GM21447 (cell line): ENCODE data around the gene PMVK.
"Not testable (repeated sequence)": the region's sequence is repeated elsewhere in the genome, so short reads cannot be mapped to it uniquely, and the experiment has no call there.

Source experiments
- ATAC-seq: cut with Tn5 transposase; IDR thresholded peaks from one replicate; pipeline ENCODE4 v1.9.1; 2021; ENCODE audit not compliant: unreplicated experiment

The PMVK gene

DNA sequence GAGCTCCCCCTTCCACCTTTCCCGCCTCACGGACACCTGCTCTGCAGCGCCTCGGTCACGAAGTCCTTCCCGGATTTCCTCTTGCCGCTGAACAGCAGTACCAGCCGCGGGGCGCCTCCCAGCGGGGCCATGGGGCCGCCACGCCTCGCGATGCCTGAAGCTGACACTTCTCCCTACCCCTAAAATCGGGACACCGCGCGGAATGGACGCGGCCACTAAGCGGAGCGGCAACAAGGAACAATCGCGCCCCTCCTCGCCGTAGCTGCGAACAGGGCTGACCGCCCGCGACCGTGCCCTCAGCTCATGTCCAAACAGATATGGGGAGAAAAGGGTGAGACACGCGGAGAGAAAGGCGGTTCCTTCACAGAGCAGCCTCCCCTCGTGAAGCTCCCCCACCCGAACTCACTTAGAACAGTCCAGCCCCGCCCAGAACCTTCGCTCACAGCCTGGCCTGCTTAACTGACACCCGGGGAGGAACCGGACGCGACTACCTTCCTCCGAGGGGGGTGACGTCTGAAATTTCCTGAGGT is at the start of gene PMVK:
PMVK (minus strand) TSS at position 165 of the 530 bp plus-strand sequence; CDS start at position 131, 34 bp downstream.
- peak; percentile 62 for ATAC-seq

DNA sequence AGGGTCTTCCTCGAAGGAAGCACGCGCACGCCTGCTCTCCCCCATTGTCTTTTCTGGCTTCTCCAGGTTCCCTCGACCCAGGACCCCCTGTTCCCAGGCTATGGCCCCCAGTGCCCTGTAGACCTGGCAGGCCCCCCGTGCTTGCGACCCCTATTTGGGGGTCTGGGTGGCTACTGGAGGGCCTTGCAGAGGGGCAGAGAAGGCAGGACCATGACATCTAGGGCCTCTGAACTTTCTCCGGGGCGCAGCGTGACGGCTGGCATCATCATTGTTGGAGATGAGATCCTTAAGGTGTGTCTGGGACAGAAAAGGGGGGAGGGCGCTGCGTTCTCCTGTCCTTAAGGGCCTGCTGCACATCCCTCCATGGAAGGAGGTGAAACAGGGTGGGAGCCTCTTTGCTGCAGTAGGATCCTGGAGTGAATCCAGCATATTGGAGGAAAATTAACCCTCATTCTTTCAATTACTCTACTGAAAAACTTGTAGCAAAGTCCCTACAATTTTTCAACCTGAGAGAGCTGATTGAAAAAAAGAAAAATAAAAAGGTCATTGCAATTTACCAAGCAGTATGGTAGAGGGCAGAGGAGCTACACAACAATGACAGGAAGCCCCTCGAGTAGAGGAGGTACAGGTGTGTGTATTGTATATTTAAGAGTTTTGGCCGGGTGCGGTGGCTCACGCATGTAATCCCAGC is 47.4 kb upstream of the PMVK start:
- no peak for ATAC-seq

DNA sequence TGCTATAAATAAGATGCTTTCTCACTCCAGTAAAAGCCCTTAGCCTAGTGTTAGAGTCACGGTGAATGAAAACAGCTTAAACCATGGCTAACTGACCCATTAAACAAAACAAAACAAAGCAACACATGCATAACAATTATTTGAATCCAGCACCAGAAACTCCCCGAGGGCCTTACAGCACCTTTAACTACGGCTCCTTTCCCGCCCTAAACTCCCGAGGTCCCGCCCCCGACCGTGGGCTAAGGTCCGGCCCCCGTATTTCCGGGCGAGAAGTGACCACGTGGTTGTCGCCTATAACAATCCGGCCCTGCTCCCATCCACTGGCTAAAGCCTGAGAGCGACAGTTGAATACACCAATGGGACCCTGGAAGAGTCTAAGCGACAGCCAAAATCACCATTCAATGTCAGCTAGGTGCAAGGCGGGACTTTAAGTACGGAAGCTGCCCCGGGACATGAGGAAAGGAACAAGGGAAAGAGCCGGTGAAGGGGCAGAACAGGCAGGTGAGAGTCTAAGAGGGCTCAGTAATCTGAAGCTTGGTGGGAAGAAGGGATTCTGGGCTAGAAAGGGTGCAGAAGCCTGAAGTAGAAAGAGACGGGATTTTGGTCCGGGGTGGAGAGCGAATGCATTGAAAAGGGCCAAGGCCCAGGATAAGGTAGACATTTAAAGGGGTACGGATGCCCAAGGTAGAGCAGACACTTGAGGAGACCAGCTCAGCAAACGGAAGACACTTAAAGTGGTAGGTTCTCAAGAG is 46.6 kb upstream of the PMVK start, which contains the start of gene FLAD1:
FLAD1 (plus strand) TSS at position 448 of the 752 bp plus-strand sequence. CDS start 351 bp downstream, outside the sequence.
- ATAC-seq = peak; percentile 97

DNA sequence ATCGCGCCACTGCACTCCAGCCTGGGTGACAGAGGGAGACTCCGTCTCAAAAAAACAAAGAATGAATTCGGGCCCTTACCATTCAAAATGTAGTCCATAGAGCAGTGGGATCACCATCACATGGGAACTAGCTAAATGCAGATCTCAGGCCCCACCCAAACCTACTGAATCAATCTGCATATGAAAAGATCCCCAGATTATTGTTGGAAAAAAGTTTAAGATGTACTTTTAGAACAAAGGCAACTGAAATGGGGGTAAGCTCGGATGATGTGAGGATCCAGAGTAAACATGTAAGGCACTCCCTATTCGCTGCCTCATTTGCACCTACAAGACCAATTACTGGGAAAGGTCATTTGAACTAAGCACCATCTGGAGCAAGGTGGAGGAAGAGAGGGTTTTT is 45.8 kb upstream of the PMVK start:
- no peak for ATAC-seq

DNA sequence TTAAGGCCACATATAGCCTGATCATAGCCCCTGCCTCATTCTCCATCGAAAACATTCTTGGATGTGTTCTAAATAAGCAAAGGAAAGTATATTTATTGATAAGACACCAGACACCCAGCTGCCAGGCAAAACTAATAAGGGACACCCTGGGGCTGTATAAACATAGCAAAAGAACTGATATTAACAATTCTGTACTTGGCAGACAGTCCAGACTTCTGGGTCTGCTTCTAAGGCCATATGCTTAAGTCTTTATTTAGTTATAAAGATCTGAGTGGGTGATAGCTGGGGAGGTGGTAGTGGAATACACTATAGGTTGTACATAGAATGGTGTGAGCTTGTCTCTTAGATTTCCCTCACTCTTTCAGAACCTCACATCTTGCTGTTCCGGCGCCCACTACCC is 41.8 kb upstream of the PMVK start:
- ATAC-seq = no peak

DNA sequence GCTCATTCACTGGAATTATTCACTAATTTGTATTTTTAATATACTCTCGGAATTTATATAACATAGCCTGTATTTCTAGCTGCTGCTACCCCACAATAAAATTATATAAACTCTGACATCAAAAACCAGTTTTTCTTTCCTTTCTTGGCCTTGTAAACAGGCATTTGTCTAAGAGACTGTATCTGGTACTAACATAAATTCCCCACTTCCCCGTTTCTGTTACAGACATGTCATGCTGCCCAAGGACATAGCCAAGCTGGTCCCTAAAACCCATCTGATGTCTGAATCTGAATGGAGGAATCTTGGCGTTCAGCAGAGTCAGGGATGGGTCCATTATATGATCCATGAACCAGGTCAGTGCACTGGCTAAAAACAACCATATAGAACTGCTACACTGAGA is 41.2 kb upstream of the PMVK start:
- not testable (repeated sequence) for ATAC-seq

DNA sequence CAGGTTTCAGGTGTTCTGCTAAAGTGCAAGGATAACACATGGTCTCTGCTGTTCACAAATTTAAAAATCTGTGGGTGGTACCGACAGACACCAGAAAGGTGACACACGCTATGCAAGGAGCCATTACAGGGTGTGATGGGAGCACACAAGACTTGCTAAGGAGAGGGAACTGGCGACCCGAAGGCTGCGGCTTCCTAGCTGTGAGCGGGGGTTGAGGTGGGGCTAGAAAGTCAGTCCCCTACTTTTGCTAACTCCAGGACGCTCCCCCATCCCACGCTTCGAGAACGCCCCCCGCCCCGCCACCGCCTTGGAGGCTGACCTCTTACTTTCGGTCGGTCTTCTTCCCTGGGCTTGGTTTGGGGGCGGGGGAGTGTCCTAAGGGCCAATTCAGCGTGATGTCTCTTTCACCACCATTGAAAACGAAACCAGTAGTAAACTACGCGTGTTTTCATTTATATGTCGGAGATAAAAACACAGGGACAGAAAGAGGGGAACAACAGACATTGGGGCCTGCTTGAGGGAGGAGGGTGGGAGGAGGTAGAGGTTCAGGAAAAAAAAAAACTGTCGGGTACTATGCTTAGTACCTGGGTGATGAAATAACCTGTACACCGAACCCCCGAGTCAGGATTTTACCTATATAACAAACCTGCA is 39.0 kb upstream of the PMVK start:
- ATAC-seq = no peak

DNA sequence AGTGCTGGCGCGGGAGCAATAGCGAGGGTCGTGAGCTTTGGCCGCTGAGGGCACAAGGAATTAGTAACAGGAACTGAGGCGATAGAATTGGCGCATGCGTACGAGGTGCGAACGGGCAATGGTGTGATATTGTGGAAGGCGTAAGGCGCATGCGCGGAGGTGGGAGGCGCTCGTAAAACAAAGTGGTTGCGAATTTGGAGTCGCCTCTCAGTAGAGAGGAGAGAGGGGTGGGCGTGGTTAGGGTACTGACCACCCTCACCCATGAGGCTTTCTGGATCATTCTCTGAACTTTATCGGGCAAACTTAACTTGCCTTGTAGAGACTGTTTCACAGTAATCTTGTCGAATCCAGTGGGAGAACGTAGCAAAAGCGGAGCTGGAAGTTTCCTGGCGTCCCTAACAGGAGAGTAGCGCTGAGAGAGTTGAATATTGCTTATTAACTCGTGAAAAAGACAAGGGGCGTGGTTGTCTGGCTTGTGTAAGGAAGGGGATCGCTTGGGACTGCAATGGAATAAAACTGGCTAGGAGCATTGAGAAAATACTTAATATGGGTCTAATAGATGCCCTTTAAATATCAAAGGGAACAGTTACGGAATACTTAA is 38.4 kb upstream of the PMVK start:
- ATAC-seq = peak; percentile 47

DNA sequence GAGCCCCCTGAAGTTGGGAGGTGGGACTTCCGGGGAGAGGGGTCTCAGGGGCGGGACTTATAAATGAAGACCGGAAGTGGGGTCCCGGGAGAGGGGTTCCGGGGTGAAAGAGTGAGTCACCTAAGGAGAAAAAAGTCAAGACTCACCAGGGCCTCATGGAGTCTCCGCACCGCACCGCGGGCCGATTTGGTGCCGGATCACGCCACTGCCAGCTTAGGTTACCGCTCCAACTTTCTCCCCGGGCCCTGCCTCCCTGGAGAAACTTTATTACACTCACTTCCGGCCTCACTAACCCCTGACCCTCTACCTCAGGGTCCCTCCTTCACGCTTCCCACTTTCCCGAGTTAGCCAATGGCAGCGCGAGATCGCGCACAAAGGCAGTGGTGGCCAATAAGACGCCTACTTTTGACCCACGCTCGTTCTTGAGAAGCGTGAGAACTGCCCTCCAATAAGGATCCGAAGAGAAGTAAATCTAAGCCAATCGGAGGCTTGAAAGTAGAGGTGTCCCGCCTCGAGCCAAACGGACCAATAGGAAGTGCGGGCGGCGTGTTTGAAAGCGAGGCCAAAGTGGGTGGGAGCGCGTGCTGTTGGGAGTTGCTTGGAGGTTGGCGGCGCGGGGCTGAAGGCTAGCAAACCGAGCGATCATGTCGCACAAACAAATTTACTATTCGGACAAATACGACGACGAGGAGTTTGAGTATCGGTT is 37.7 kb upstream of the PMVK start, which contains the start of gene CKS1B:
CKS1B (plus strand) TSS at position 580 of the 706 bp plus-strand sequence; CDS start at position 645, 65 bp downstream.
- peak; percentile 70 for ATAC-seq

DNA sequence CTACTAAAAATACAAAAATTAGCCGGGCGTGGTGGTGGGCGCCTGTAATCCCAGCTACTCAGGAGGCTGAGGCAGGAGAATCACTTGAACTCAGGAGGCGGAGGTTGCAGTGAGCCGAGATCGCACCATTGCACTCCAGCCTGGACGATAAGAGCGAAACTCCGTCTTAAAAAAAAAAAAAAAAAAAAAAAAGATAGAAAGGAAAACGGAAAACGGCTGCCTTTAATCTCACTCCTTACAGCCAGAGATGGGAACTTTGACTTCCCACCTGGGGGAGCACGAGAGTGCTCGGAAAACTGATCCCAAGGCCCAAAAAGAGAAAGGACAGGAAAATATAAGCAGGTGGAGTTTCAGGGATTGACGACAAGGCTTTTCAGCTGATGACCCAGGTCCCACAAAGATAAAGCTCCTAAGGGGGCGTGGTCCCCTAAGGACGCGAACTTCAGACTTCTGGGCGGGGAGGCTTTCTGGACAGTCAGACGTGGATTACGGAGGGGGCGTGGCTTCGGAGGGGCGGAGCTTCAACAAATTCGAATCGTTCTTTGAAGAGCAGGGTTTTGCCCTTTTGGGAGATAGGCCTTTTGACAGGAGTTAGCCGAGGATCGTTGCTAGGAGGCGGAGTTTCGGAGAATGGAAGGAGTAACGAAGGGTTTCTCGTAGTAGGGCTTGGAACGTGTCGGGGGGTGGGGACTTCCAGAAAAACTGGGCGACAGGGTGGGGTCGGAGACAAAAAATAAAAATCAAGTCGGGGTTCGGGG is 37.0 kb upstream of the PMVK start:
- no peak for ATAC-seq

DNA sequence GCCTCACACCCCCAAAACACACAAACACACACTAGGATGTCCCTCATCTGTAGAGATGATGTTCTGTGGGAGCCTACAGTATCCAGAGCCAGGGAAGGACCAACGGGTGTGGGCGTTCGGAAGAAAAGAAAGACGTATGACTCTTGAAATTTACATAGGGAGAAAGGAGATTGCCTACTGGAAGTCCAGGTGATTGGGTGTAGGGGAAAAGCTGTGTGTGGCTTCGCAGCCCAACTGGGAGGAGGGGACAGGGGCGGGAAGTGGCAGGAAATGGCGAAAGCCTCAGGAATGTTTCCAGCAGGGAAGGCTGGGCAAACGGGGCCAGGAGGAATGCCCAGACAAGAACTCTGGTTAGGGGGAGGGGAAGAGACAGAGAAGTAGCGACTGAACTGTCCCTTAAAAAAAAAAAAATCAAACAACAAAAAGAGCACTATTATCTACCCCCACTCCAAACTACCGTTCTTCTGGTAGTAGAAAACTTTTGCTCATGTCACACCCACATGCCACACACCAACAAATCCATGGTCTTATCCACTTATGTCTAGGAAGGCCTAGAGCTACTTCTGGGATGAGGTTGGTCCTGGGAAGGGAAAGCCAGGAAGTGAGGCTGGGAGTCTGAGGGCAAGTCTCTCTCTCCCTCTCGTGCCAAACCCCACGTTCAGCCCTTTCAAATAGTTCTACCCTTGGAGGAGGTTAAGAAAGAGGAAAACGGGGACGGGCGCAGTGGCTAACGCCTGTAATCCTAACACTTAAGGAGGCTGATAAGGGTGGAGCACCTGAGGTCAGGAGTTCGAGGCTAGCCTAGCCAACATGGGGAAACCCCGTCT is 36.2 kb upstream of the PMVK start:
- ATAC-seq = no peak

DNA sequence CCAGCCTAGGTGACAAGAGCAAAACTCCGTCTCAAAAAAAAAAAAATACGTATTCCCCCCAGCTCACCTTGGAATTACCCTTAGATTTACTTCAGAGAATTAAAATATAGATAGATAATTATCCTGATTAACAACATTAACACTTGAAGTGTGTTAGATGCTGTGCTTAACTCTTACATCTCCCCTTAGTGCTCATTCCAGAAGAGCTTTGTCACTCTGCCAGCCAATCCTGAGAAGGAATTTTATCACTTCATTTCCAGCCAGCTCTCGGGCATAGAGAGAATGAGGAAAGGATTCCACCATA is 35.6 kb upstream of the PMVK start:
- no peak for ATAC-seq

DNA sequence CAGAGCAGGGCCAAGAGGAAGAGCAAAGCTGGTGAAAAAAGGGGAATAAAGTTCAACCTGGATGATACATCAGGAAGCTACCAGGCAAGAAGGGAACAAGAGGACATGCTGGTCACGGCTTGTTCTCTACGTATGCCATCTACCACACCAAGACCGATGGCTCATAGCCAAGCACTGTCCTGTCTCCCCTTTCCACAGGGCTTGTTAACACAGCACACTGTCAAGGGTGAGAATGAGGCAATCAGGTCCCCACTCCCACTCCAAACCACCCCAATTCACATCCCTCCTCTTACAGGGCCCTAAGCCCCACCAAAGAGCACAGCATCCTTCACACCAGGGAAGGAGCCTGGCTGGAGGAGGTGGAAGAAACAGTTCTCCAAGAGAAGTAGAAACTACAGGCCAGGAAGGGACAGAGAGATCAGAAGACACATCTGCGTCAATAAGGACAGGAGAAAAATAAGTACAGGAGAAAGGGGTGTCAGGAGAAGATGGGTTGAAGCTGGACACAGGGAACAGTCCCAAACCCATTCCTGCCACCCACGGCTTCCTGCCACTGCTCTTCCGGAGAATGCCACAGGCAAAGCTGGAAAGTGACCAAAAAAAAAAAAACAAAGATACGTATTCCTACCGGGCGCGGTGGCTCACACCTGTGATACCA is 35.0 kb upstream of the PMVK start:
- ATAC-seq = no peak

DNA sequence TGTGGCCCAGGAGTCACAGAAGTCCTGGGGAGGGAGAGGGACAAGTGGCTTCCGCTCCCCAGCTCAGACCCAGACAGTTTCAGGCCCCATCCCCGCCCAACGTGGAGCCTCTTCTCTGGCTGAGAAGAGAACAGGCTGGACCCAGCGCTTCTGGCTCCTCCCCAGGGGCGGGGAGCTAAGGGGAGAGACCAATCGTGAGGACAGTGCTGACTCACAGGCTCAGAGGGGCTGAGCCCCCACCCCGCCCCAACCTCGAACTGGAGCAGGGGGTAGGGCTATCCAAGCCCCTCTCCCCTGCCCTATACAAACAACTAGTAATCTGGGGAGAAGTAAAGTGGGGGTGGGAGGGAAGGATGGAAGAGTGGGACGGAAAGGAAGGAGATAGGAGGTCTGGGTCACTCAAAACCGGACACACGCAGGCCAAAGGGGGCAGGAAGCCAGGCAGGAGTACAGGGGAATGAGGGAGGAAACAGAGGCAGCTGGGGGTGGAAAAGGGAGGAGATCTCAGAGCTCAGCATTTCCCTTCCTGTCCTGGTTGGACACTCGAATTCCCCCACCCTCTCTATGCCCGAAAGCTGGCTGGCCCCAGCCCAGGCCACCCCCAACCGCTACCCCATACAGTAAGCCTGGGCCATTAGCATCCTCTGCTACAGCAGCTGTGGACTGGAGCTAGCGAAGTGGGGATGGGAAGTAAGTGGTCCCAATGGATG is 34.3 kb upstream of the PMVK start, which contains the start of gene SHC1:
SHC1 (minus strand) TSS at position 117 of the 710 bp plus-strand sequence. CDS start 221 bp downstream, outside the sequence.
- no peak for ATAC-seq

DNA sequence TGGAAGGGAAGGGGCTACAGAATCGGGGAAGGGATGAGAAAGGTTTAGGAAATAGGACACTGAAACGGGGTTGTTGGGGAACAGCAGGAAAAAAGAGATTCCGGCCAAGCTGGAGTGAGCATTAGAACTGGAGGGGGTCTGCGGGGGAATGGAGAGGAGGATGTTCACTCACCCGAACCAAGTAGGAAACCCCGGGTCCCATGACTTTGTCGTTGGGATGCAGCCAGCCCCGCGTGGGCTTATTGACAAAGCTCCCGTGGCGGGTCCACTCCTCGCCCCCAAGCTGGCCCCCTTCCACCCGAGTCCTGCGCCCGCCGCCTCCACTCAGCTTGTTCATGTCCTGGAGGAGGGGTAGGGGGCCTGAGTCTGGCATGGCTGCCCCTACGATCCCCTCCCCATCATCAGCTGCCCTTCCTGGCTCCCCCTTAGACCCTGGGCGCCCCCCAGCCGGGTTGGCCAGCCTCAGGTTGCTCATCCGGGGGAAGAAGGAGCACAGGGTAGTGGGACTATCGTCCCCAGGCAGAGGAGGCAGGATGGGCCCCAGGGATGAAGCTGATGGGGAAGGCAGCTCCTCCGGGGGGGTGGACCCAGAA is 33.4 kb upstream of the PMVK start:
- no peak for ATAC-seq

DNA sequence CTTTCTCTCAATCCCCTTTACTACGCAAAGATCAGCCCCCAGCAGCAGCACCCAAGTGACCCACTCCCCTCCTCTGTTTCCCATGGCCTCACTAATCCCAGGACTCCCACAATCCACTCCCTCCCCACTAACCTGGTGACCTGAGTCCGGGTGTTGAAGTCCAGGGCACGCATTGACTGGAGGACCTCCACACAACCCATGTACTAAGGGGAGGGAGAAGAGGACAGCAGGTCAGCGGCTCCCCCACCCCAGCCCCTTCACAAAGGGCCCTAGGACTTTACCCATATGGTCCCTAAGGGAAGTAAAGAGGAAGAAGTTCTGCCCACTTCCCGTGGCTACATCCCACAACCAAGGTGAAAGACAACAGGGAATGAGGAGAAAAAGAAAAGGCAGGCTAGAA is 32.7 kb upstream of the PMVK start:
- no peak for ATAC-seq

DNA sequence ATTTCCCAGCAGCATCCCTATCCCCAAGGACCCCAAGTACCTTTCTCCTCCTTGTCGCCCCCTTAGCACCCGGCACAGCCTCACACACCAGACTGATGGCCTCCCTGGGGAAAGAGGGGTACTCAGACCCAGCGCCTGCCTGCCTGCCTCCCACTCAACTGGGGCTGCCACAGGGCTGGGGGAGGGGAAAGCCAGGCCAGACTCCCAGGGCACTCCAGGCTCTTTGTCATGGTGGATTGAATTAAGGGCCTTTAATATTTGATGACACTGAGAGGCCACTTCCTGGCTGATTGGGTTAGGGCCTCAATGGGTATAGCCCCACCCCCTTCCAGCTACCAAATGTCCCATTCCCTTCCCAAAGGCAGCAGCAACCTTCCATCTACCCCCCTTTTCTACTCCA is 32.2 kb upstream of the PMVK start:
- ATAC-seq = no peak
